ENCODE results near the gene NACA. TPM values are rescaled to one million over a fixed set of nuclear protein-coding genes. Genes with fewer than 3 reads are reported as not detected.
"Not testable (repeated sequence)": the region's sequence is repeated elsewhere in the genome, so short reads cannot be mapped to it uniquely, and the experiment has no call there.

NACA gene
- total RNA-seq, 1 donor from 2014 or later = 690 TPM

DNA sequence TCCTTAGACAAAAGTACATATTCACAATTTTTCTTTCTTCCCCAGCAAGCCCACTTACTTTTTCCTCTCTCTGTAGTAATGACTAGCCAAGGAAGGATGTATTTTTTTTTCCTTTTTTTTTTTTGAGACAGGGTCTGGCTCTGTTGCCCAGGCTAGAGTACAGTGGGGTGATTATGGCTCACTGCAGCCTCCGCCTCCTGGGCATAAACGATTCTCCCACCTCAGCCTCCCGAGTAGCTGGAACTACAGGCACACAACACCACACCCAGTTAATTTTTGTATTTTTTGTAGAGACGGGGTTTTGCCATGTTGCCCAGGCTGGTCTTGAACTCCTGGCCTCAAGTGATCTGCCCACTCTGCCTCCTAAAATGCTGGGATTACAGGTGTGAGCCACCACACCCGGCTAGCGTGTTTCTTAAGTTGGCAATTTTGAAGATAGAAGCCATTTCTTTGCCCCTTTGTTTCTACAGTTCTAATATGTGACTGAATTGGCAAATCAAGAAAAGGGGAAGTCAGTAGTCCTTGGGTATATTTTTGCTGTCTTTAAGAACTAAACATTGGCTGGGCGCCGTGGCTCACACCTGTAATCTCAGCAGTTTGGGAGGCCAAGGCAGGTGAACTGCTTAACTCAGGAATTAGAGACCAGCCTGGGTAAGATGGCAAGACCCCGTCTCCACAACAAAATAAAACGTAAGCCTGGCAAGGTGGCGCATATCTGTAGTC, 3.2 kb upstream of the NACA start:
- ATAC-seq (no peak), DNase-seq (ENCODE audit: low spot score) (no peak)
- intact Hi-C loops (cut with DNase I) = no loop called here

DNA sequence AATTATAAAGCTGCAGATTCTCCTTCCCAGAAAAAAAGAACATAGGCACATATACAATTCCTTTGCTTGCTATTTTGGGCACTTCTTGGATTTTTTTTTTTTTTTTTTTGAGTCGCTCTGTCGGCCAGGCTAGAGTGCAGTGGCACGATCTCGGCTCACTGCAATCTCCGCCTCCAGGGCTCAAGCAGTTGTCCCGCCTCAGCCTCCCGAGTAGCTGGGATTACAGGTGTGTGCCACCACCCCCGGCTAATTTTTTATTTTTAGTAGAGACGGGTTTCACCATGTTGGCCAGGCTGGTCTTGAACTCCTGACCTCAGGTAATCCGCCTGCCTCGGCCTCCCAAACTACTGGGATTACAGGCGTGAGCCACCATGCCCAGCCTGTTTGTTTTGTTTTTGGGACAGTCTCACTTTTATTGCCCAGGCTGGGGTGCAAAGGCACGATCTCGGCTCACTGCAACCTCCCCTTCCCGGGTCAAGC, 1.1 kb upstream of the NACA start:
- ATAC-seq; DNase-seq (ENCODE audit: low spot score); intact Hi-C loops (cut with DNase I): not testable (repeated sequence)

DNA sequence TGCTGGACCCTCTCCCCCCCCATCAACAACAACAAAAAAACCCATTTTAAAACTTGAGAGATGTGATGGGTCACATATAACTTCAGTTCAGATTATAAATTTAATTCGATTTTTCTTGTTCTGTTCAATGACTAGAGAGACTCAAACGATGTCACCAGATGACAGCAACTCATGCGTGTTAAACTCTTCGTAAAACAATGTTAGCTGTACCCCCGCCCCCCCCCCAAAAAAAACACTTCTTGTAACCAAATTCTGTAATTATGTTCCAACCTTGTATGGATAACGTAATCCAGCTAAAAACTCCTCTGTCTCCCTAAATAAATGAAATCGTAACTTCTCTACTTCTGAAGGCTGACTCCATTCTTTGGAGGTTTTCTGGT, 614 bp upstream of the NACA start:
- no peak for ATAC-seq

DNA sequence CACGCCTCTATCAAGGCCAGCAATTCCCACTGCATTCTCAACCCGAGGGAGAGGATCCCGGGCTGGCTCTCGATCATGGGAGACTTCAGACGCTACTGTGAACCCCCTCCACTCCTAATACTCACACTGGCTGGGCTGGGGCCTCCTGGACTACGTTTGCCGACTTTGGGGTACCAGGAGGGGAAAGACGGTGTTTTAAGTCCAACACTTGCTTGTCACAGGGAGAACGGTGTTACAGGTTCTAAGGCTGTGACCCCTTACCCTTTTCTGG, 463 bp downstream of the NACA start:
- intact Hi-C loops (cut with DNase I) = no loop called here
- ATAC-seq (peak; percentile 20), DNase-seq (ENCODE audit: low spot score) (no peak)

More for the DNA sequence above, 614 bp upstream of the NACA start:
- no peak for DNase-seq (ENCODE audit: low spot score)
- intact Hi-C loops (cut with DNase I) = no loop called here

DNA sequence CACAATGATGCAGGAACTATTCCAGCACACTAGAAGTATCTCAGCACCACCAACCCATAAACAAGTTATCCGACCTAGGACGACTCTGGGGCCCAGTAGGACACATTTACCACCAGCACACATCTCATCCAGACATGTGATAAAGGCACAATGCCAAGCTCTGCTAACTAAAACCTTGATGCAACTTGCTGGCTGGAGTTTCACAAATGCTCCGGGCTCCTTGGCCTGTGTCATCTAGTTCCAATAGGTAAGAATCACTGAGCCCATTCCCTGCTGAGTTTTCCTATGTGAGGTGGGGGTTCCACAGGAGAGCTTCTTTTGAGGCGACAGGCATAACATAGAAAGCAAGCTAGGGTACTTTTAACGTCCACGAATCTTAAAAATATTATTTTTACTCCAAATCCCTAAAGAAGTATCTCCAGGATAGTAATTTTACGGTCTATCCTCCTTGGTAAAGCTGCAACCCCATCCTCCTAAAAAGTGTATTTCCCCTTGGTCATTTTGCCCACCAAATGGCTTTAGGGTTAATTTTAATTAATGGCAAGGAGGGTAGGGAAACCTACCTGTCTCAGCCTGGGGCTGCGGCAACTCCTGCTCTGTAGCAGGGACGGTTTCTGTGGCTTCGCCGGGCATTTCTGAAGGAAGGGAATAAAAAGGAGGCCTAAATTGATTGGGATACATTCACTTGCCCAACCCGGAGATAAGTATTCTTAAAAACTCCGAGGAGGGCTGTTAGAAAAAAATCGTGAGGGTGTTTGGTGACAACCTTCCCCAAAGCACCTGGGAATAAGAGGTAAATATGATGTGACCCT, 1.0 kb downstream of the NACA start:
- intact Hi-C loops (cut with DNase I) = no loop called here
- peak; percentile 54 for ATAC-seq

DNA sequence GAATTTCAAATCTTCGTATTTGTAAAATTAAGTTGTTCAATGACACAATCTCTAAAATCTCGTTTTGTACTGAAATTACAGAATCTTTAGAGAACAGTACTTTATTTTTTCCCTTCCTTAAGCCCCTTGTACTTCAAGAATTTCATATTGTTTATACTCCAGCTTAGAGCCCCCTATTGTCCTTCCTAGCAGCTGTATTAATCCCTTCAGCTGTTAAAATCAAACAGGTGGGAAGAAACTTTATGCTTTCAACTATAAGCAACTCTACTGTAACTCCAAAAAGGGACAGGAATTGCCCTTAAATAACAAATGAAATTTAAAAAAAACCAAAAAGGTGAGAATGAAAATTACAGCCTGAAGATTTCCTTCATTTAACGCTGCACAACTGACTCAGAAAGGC, 1.7 kb downstream of the NACA start:
- intact Hi-C loops (cut with DNase I) = no loop called here
- ATAC-seq (no peak), DNase-seq (ENCODE audit: low spot score) (no peak)

More for the DNA sequence above, 1.0 kb downstream of the NACA start:
- DNase-seq (ENCODE audit: low spot score) = no peak

DNA sequence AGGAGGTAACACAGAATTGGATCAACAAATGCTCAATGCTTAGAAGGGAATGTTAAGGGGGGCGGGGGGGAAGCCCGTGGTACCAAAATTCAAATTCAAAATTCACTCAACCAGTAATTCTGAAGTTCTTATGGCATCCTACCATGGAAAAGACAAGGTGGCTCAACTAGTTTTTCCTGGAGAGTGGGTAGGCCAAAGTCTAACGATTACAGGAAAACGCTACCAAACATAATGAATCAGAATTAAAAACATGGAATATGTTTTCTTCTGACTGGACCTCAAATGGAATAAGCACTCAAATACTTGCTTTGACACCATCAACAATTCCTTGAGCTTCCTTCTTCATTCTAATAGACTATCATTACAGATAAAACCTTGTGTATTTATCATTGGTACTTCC, 2.3 kb downstream of the NACA start:
- intact Hi-C loops (cut with DNase I) = no loop called here
- no peak for DNase-seq (ENCODE audit: low spot score)
- ATAC-seq = no peak

DNA sequence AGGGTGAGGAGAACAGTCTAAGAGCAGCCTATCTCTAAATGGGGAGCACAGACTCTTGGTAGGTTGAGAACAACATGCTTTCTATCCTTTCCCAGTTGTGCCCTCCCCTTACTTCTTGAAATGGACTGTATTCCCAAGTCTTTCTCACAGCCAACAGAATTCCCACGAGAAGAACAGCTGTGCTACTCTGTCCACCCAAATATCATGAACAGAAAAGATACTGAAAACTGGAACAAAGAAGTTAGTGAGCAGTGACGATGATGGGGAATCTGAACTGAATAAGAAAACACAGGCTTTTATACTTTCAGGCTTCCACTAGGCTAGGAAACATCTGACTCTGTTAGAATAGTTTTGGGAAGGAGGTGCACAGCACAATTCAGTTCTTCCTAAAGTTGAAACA, 3.4 kb downstream of the NACA start:
- ATAC-seq = no peak
- intact Hi-C loops (cut with DNase I) = no loop called here
- no peak for DNase-seq (ENCODE audit: low spot score)

DNA sequence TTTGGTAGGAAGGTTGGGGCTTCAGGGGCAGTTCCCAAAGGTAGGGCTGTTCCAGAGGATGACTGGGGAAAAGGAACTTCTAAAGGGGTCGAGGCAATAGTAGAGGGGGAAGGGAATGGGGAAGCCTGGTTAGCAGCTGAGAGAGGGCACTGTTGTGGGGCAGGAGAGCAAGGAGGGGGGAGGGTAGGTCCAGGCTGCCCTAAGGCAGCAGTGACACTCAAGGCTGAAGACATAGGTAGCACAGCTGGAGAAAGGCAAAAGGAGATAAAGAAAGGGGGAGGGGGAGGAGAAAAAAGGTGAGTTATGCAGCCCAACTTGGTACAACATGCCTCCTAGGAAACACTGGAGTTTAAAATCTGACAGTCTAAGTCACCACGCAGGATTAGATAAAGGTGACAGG, 3.9 kb downstream of the NACA start:
- intact Hi-C loops (cut with DNase I) = no loop called here
- DNase-seq (ENCODE audit: low spot score) = no peak
- ATAC-seq = no peak

DNA sequence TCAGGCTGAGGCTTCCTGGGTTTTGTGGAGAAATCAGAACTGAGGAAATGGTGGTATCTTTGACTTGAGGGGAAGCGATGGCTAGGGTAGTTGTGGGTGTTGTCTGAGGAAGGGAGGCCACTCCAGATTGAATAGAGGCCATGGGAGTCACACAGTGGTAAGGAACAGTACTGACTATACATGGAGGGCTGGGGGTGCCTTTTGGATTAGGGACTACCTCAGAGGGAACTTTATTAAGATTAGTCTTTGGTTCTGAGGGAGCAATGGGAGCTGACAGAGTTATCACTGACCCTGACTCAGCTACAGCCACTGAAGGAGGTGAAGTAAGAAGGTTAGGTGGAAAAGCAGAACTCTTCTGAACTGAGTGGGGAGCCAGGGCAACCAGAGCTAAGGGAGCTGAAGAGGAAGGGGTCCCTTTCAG, 4.4 kb downstream of the NACA start:
- DNase-seq (ENCODE audit: low spot score) (no peak), ATAC-seq (no peak)
- intact Hi-C loops (cut with DNase I) = no loop called here

DNA sequence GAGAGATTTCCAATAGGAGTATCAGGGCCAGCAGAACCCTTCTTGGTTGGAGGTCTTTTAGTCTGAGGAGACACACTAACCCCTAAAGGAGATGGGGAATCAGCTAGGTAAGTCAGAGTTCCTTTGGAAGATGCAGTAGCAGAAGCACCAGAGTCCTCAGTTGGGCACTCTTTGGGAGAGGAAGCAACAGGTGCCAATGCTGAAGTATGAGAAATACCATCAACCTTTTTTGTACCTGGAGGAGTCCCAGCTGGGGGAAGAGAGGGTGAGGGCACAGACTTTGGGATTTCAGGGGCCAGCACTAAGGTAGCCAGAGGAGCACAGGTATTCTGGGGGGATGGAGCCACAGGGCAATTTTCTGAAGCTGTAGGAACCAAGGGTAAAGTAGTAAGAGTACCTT, 6.0 kb downstream of the NACA start:
- intact Hi-C loops (cut with DNase I) = no loop called here
- DNase-seq (ENCODE audit: low spot score) (no peak), ATAC-seq (no peak)

DNA sequence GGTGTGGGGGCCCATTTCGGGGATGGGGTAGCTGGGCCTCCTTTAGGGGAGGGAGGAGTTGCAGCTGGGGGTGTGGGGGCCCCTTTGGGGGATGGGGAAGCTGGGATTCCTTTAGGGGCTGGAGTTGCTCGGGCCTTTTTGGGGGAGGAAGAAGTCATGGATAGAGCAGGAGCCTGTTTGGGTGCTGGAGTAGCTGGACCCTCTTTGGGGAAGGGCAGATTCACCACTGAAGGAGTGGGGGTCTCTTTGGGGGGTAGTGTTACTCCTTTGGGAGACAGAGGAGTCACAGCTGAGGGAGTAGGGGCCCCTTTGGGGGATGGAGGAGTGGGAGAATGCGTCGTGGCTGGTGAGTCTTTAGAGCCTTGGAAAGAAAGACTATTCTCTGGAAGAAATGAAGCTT, 6.5 kb downstream of the NACA start:
- DNase-seq (ENCODE audit: low spot score) = no peak
- intact Hi-C loops (cut with DNase I) = no loop called here
- ATAC-seq = no peak

DNA sequence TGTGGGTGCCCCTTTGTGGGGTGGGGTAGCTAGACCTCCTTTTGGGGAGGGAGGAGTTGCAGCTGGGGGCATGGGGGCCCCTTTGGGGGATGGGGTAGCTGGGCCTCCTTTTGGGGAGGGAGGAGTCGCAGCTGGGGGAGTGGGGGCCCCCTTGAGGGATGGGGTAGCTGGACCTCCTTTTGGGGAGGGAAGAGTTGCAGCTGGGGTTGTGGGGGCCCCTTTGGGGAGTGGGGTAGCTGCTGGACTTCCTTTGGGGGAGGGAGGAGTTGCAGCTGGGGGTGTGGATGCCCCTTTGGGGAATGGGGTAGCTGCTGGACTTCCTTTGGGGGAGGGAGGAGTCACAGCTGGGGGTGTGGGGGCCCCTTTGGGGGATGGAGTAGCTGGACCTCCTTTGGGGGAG, 7.0 kb downstream of the NACA start:
- intact Hi-C loops (cut with DNase I) = no loop called here
- ATAC-seq (no peak), DNase-seq (ENCODE audit: low spot score) (no peak)

DNA sequence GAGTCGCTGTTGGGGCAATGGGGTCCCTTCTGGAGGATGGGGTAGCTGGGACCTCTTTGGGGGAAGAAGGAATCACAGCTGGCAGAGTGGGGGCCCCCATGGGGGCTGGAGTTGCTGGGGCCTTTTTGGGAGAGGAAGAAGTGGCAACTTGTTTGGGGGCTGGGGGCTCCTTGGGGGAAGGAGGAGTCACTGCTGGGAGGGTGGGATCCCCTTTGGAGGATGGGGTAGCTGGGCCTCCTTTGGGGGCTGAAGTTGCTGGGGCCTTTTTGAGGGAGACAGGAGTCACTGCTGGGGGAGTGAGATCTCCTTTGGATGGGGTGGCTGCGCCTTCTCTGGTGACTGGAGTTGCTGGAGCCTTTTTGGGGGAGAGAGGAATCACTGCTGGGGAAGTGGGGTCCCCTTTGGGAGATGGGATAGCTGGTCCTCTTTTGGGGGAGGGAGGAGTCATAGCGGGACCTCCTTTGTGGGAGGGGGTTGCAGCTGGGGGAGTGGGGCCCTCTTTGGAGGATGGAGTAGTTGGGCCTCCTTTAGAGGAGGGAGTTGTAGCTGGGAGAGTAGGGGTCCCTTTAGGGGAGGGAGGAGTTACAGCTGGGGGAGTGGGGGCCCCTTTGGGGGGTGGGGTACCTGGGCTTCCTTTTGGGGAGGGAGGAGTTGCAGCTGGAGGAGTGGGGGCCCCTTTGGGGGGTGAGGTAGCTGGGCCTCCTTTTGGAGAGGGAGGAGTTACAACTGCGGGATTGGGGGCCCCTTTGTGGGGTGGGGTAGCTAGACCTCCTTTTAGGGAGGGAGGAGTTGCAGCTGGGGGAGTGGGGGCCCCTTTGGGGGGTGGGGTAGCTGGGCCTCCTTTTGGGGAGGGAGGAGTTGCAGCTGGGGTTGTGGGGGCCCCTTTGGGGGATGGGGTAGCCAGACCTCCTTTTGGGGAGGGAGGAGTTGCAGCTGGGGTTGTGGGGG, 7.9 kb downstream of the NACA start:
- intact Hi-C loops (cut with DNase I) = no loop called here
- no peak for ATAC-seq
- DNase-seq (ENCODE audit: low spot score) = no peak

DNA sequence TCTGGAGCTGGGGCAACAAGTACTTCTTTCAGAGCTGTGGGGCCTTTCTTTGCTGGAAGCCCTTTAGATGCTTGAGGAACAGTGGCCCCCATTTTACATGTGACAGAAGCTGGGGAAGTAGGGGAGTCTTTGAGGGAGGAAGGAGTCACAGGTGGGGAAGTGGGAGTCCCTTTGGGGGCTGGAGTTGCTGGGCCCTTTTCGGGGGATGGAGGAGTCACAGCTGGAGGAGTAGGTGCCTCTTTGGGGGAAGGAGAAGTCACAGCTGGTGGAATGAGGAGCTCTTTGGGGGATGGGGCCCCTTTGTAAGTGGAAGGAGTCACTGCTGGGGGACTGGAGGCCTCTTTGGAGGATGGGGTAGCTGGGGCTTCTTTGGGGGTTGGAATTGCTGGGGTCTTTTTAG, 8.6 kb downstream of the NACA start:
- no peak for ATAC-seq
- intact Hi-C loops (cut with DNase I) = no loop called here

DNA sequence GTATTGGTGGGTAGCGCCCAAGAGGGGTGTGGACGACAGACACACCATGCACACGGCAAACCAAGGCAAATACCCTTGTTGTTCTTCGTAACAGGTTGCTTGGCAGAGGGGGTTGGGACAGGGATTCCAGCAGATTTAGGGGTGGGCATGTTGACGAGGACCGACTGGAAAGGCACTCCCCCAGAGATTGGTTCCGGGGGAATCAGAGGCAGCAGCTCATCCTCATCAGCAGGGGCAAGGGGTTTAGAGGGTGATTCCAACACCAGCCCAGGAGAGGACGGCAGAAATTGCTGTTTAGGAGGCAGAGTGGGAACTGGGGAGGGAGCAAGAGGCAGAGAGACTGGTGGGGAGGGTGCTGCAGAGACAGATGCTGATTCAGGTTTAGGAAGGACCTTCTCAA, 9.3 kb downstream of the NACA start:
- intact Hi-C loops (cut with DNase I) = no loop called here
- ATAC-seq = no peak

More for the DNA sequence above, 8.6 kb downstream of the NACA start:
- DNase-seq (ENCODE audit: low spot score) = no peak

DNA sequence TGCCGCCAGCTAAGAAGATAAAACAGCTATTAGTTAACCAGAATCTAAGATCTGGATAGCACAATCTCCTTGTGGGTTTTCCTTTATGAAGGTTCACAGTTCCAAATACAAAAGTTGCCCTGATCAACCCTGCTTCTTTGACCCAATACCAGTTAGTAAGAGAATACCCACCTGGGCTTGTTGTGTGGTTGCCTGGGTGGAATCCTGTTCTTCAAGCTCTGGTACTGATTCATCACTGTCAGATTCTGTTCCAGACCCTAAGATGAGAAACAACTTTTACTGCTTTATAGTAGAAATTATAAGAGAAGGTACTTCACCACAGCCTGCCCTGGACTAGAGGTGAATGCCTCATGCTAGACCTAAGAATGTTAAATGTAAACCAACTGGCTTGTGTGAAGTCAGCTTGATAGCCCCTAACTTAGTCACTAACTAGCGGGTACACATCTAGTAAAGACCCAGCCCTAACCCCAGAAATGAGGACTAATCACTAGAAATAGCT, 10.6 kb downstream of the NACA start:
- DNase-seq (ENCODE audit: low spot score) (no peak), ATAC-seq (no peak)
- intact Hi-C loops (cut with DNase I) = no loop called here

More for the DNA sequence above, 9.3 kb downstream of the NACA start:
- no peak for DNase-seq (ENCODE audit: low spot score)

DNA sequence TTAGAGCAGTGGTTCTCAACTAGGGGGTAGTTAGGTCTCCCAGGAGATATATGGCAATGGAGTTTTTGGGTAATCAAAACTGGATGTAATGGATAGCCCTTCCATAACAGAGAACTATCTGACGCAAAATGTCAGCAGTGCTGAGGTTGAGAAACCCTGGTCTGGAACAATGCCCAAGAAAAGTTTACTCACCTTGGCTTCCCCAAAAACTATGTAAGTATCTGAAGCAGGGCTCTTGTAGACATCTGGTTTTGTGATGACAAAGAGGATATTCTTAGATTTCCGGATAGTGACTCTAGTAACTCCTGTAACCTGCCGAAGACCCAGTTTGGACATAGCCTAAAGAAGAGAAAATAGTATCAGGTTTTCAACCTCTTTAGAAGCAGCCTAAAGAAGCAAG, 11.8 kb downstream of the NACA start:
- intact Hi-C loops (cut with DNase I) = no loop called here
- no peak for DNase-seq (ENCODE audit: low spot score)
- ATAC-seq = no peak

DNA sequence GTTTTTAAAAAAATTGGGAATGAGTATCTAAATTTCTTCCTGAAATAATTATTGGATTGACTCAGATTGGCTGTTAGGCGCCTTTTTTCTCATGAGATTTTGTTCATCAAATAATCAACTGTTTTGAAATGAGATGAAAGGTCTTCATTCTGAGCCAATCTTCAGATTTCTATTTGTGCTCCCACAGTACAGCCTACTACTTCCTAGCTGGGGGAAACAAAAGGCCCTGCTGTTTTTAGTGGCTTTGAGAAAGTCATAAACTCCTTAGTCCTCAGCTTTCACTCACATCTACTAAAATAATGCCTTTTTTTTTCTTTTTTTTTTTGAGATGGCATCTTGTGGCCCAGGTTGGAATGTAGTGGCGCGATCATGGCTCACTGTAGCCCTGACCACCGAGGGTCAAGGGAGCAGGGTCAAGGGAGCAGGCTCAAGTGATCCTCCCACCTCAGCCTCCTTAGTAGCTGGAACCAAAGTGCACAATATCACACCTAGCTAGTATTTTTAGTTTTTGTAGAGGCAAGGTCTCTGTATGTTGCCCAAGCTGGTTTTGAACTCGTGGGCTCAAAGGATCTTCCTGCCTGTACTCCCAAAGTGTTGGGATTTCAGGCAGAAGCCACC, 15.2 kb downstream of the NACA start:
- peak; percentile 20 for ATAC-seq
- no peak for DNase-seq (ENCODE audit: low spot score)
- intact Hi-C loops (cut with DNase I) = no loop called here
